HG02884 (cell line): Measurements from ENCODE around the gene SLC27A1.
A peak's percentile ranks its signal among the peaks of the same experiment; 100 is the strongest.
"Not testable (repeated sequence)": the region's sequence is repeated elsewhere in the genome, so short reads cannot be mapped to it uniquely, and the experiment has no call there.

Source experiments
- ATAC-seq: cut with Tn5 transposase; IDR thresholded peaks from one replicate; pipeline ENCODE4 v1.9.1; 2021; ENCODE audit warnings: mild to moderate bottlenecking, moderate library complexity; ENCODE audit not compliant: unreplicated experiment

The SLC27A1 gene

GRCh38 chr19:17510220-17510993, 40.1 kb downstream of the SLC27A1 start:
- ATAC-seq = no peak

DNA sequence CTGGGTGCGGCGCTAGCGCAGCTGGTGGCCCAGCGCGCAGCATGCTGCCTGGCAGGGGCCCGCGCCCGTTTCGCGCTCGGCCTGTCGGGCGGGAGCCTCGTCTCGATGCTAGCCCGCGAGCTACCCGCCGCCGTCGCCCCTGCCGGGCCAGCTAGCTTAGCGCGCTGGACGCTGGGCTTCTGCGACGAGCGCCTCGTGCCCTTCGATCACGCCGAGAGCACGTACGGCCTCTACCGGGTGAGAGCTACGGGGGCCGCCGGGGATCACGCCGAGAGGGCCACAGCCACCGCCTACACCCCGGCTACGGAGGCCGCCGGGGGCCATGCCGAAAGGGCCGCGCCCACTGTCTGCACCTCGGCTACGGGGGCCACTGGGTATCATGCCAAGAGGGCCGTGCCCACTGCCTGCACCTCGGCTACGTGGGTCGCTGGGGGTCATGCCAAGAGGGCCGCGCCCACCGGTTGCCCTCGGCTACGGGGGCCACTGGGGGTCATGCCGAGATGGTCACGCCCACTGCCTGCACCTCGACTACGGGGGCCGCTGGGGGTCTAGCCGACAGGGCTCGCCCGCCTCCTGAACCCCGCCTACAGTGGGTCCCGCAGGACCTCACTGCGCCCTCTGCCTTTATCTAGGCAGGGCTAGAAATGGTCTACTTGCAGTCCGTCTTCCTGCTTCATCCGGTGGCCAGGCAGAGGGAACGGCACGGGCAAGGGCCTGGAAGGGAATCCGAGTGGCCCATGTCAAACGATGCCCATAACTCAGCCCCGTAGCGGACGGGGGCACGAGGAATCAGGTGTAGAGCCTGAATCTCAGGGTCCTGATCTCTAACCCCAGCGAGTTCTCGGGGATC, 41.6 kb downstream of the SLC27A1 start:
- ATAC-seq = peak; percentile 50

- no peak for ATAC-seq
Measured at GRCh38 chr19:17512574-17512939, 42.2 kb downstream of the SLC27A1 start.

GRCh38 chr19:17515408-17516149, 45.3 kb downstream of the SLC27A1 start:
- no peak for ATAC-seq

DNA sequence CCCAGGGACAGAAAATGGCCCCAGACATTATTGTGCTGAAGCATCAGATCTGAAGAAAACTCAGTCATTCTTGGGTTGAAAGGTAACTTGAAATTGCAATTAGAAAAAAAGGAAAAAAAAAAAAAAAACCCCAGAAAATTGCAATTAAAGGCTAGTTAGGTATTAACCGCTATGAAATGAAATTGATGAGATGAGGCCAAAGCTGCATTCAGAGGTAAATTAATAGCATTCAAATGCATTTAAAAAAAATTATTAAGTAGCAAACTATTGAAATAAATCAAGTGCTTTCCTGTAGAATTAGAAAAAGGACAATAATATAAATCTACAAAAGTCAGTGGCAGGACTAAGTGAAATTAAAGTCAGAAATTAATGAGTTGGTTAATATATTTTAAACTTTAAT, 47.6 kb downstream of the SLC27A1 start:
- no peak for ATAC-seq

DNA sequence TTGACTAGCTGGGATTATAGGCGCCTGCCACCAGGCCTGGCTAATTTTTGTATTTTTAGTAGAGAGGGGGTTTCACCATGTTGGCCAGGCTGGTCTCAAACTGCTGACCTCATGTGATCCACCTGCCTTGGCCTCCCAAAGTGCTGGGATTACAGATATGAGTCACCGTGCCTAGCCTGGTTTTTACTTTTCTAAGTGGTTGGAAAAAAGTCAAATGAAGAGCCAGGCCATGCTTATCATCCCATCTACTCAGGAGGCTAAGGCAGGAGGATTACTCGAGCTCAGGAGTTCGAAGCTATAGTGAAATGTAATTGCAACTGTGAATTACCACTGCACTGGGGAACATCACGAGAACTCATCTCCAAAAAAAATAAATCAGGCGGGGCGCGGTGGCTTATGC, 48.3 kb downstream of the SLC27A1 start:
- not testable (repeated sequence) for ATAC-seq

DNA sequence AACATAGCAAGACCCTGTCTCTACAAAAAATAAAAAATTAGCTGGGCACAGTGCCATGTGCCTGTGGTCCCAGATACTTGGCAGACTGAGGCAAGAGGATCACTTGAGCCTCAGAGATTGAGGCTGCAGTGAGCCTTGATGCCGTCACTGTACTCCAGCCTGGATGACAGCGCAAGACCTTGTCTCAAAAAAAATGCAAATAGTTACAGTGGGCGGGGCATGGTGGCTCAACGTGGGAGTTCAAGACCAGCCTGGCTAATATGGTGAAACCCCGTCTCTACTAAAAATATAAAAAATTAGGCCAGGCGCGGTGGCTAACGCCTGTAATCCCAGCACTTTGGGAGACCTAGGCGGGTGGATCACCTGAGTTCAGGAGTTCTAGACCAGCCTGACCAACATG, 49.6 kb downstream of the SLC27A1 start:
- ATAC-seq = no peak

- ATAC-seq = no peak
Measured at GRCh38 chr19:17520865-17521264, 50.5 kb downstream of the SLC27A1 start.

- ATAC-seq = peak; percentile 61
Measured at GRCh38 chr19:17522988-17523872, 52.9 kb downstream of the SLC27A1 start.

GRCh38 chr19:17524651-17525050, 54.3 kb downstream of the SLC27A1 start:
- ATAC-seq = no peak

GRCh38 chr19:17525141-17525540, 54.8 kb downstream of the SLC27A1 start:
- no peak for ATAC-seq

DNA sequence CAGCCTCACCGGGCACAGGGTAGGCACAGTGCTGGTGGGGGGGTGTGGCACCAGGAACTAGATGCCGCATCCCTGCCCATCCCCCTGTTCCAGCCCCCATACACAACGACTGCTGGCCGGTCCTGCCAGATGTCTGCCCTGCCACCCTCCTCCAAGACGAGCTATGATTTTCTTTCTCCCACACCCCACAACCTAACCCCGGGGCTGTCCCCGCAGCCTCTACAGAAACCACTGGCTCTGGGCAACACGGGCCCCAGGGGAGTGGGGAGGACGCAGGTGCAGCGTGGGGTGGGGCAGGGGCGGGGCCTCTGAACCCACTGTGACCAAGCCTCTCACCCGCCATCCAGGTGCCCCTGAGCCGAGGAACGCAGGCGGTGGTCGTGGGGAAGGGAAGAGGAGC, 56.6 kb downstream of the SLC27A1 start:
- ATAC-seq = peak; percentile 39

DNA sequence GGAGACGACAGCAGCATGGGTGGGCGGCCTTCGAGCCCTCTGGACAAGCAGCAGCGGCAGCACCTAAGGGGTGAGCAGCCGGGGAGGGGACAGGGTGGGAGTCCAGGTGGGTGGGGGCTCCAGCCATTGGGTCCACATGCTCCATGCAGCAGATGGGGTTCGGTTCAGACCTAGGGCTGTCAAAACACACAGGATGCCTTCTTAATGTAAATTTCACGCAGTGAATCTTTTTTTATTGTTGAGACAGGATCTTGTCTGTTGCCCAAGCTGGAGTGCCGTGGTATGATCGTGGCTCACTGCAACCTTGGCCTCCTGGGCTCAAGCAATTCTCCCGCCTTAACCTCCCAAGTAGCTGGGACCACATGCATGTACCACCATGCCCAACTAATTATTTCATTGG, 57.0 kb downstream of the SLC27A1 start:
- ATAC-seq = no peak

- no peak for ATAC-seq
Measured at GRCh38 chr19:17528610-17529009, 58.3 kb downstream of the SLC27A1 start.

DNA sequence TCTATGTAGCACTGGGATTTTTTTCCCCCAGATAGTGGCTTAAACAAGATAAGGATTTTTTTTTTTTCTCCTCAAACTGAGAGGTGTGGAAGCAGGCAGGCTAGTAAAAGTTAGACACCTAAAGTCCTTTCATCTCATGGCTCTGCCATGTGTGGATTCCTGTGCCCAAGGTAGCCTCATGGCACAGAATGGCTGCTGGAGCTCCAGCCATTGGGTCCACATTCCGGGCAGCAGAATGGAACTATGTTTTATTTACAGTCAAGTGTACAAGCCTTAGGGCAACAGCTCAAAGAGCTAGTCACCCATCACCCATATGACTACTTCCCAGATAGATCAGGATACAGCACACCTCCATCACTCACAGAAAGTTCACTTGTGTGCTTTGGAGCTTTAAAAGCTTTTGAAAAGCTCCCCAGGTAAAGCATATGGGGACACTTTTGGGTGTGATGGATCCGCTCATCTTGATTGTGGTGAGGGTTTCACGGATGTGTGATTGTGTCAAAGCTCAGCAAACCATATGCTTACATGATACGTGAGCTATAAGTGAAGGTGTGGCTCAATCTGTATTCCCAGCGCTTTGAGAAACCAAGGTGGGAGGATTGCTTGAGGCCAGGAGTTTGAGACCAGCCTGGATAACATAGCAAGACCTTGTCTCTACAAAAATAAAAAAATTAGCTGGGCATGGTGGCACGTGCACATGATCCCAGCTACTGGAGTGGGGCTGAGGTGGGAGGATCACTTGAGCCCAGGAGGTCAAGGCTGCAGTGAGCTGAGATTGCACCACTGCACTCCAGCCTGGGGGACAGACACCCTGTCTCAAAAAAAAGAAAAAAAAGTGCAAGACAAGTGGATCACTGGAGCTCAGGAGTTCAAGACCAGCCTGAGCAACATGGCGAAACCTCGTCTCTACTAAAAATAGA, 59.2 kb downstream of the SLC27A1 start:
- no peak for ATAC-seq

DNA sequence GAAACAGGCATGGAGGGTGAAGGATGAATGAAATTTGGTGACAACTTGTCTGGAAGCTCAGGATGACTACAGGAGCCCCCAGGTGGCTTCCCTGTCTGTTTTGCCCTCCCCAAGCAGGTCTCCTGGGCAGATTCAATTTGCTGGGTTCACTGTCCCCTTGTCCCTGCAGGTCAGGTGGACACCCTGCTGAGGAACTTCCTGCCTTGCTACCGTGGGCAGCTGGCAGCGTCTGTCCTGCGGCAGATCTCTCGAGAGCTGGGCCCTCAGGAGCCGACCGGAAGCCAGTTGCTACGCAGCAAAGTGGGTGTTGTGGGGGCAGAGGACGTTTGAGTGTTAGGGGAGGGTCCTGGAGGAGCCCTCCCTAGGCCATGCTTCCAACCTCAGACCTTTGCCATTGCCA, 60.3 kb downstream of the SLC27A1 start:
- no peak for ATAC-seq

GRCh38 chr19:17532116-17532515, 61.8 kb downstream of the SLC27A1 start:
- ATAC-seq = no peak

DNA sequence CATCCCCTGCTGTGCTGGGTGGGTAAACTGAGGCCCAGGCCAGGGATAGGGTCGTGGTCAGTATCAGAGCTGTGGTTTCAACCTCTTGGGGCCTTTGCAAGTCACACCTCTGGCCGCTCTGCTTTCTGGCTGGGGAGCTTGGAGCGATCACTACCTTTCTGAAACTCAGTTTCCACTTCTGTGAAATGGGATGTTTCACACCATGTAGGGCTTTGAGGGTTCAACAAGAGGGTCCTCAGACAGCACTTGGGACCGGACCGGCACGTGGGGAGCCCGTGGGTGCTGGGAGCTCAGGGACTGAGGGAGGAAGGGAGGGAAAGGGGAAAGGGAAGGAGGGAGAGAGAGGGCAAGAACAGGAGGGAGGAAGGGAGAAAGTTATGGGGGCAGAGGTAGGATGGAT, 62.2 kb downstream of the SLC27A1 start:
- no peak for ATAC-seq

DNA sequence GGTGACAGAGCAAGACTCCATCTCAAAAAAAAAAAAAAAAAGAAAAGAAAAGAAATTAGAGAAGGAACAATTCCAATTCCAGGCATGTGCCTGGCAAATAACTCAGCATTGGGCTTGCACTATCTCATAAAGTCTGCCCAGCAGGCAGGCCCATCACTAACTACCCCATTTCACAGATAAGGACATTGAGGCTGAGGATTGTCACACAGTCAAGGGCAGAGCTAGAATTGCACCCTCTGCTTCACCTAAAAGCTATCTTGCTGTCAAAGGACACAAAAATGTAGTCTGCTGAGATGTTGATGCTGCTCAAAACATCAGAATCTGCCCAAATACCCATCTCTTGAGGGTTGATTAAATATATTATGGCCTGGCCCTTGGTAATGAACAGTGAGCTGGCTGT, 64.4 kb downstream of the SLC27A1 start:
- ATAC-seq = no peak

DNA sequence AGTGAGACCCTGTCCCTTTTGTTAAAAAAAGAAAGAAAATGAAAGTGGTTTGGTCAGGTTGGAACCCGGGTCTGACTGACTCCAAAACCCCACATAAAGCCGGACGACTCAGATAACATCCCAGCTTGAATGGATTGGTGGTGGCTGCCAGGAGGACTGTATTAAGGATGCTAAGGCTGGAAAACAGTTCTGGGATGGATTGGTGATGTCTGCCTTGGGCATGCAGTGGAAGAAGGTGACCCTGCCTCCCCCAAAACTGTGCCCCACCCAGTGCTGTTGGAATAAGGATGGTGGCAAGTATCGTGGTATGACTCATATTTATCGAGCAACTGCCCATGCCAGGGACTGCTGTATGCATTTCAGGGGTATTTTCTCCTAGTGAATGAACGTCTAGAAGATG, 66.6 kb downstream of the SLC27A1 start:
- no peak for ATAC-seq
